HepG2 (cell line): Measurements from ENCODE around the gene ZFAND2B. TPM values are rescaled to one million over a fixed set of nuclear protein-coding genes. Genes with fewer than 3 reads are reported as not detected.
A peak's percentile ranks its signal among the peaks of the same experiment; 100 is the strongest.

Source experiments
- AGO1 ChIP-seq: fragments of 200-400 bp; formaldehyde crosslinking; IDR thresholded peaks from 2 replicates; pipeline ENCODE4 v1.6.1; 2017; ENCODE audit warnings: mild to moderate bottlenecking, low read depth, low read length, moderate library complexity; ENCODE audit not compliant: poor library complexity, severe bottlenecking
- ESRRA ChIP-seq: sonication (generic); formaldehyde crosslinking; IDR thresholded peaks from 2 replicates; pipeline ENCODE4 v1.5.1; 2020; ENCODE audit warnings: mild to moderate bottlenecking, low read depth, missing genetic modification reagents
- ETS1 ChIP-seq: sonication (generic); formaldehyde crosslinking; IDR thresholded peaks from 2 replicates; pipeline ENCODE4 v1.4.0; 2020; ENCODE audit warnings: missing genetic modification reagents
- GATAD1 ChIP-seq: IDR thresholded peaks from 2 replicates; pipeline ENCODE4 v1.6.1; 2016; ENCODE audit warnings: missing genetic modification reagents, missing compliant biosample characterization
- KDM6A ChIP-seq: IDR thresholded peaks from 2 replicates; pipeline ENCODE4 v1.6.1; 2016; ENCODE audit warnings: low read depth
- RAD21 ChIP-seq: fragments of 450-650 bp; formaldehyde crosslinking; IDR thresholded peaks from 2 replicates; pipeline ENCODE4 v1.5.0; 2020; ENCODE audit warnings: mild to moderate bottlenecking
- SMAD9 ChIP-seq: sonication (generic); formaldehyde crosslinking; IDR thresholded peaks from 2 replicates; pipeline ENCODE4 v1.5.1; 2020; ENCODE audit warnings: mild to moderate bottlenecking, missing genetic modification reagents
- USF2 ChIP-seq, 2 experiments: sonication (generic) in 1 of 2; formaldehyde crosslinking in 1 of 2; IDR thresholded peaks; 2 replicates each; pipeline versions ENCODE4 v1.5.1 to v1.6.1; 2011 to 2020; ENCODE audit warnings: borderline replicate concordance in 1 of 2, low read depth in 1 of 2, low read length in 1 of 2, mild to moderate bottlenecking in 1 of 2, missing genetic modification reagents in 1 of 2, moderate library complexity in 1 of 2
- YY1 ChIP-seq: IDR thresholded peaks from 2 replicates; pipeline ENCODE4 v1.6.1; 2011; ENCODE audit warnings: low read length, low read depth, moderate library complexity, mild to moderate bottlenecking; ENCODE audit not compliant: insufficient read depth, insufficient replicate concordance
- ZNF331 ChIP-seq: sonication (generic); formaldehyde crosslinking; IDR thresholded peaks from 2 replicates; pipeline ENCODE4 v1.4.0; 2020; ENCODE audit warnings: missing genetic modification reagents
- ZNF781 ChIP-seq: sonication (generic); formaldehyde crosslinking; IDR thresholded peaks from 2 replicates; pipeline ENCODE4 v1.5.1; 2020; ENCODE audit warnings: borderline replicate concordance, mild to moderate bottlenecking, missing genetic modification reagents; ENCODE audit errors: not compliant biosample characterization
- ZSCAN5A ChIP-seq: sonication (generic); formaldehyde crosslinking; IDR thresholded peaks from 2 replicates; pipeline ENCODE4 v1.8.0; 2022; ENCODE audit warnings: mild to moderate bottlenecking, missing genetic modification reagents, borderline replicate concordance
- ZZZ3 ChIP-seq: sonication (generic); formaldehyde crosslinking; IDR thresholded peaks from 2 replicates; pipeline ENCODE4 v1.4.0; 2020; ENCODE audit warnings: missing genetic modification reagents, mild to moderate bottlenecking, borderline replicate concordance
- polyA plus RNA-seq, 8 experiments: library from polyadenylated mRNA; depleted of rRNA in 3 of 8; stranded (reverse) in 7 of 8; unstranded in 1 of 8; fragments of >200 nt; fragmentation: Illumina TruSeq in 4 of 8; extraction: Trizol in 4 of 8; gene quantifications; 2 replicates each; pipeline versions ENCODE4 v1.2.1 to v1.2.3, GENCODE V29; 2011 to 2016; ENCODE audit warnings: low read depth in 4 of 8, missing spikeins in 1 of 8, mixed read lengths in 1 of 8; ENCODE audit not compliant: insufficient read depth in 1 of 8
- total RNA-seq, 5 experiments: library from RNA; depleted of rRNA; stranded (reverse); fragments of >200 nt; fragmentation: Illumina TruSeq; extraction: Trizol; gene quantifications; 2 replicates each; pipeline ENCODE4 v1.2.3, GENCODE V29; 2016; ENCODE audit warnings: low read depth in 1 of 5
- TF ChIP-seq, protein P1 (sequence below): sonication (generic); formaldehyde crosslinking; IDR thresholded peaks from 2 replicates; pipeline ENCODE4 v1.8.0; 2022; ENCODE audit warnings: mild to moderate bottlenecking, missing genetic modification reagents, moderate library complexity
- TF ChIP-seq, protein P2 (sequence below): sonication (generic); formaldehyde crosslinking; IDR thresholded peaks from 2 replicates; pipeline ENCODE4 v1.4.0; 2020; ENCODE audit warnings: missing genetic modification reagents
- TF ChIP-seq, protein P3 (sequence below): sonication (generic); formaldehyde crosslinking; IDR thresholded peaks from 2 replicates; pipeline ENCODE4 v1.9.0; 2022; ENCODE audit warnings: missing genetic modification reagents, mild to moderate bottlenecking, borderline replicate concordance

Gene ZFAND2B
- total and polyA plus RNA-seq, 2 of the 13 experiments (the other 11 are each of a cell fraction or from before 2014, with no cell fraction given), result 53.3 to 115 TPM

- peak; percentile 84 for TF ChIP-seq GATAD1 (CRISPR knock-in tag)
- TF ChIP-seq SMAD9 (CRISPR knock-in tag), result peak; percentile 94
- TF ChIP-seq, protein P1, sequence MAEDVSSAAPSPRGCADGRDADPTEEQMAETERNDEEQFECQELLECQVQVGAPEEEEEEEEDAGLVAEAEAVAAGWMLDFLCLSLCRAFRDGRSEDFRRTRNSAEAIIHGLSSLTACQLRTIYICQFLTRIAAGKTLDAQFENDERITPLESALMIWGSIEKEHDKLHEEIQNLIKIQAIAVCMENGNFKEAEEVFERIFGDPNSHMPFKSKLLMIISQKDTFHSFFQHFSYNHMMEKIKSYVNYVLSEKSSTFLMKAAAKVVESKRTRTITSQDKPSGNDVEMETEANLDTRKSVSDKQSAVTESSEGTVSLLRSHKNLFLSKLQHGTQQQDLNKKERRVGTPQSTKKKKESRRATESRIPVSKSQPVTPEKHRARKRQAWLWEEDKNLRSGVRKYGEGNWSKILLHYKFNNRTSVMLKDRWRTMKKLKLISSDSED (CRISPR knock-in tag), result no peak
- peak; percentile 75 for TF ChIP-seq ESRRA
- no peak for TF ChIP-seq RAD21 (CRISPR knock-in tag)
- no peak for TF ChIP-seq KDM6A
- TF ChIP-seq ZNF781, result peak; percentile 33
- TF ChIP-seq ZZZ3 (CRISPR knock-in tag), result peak; percentile 96
- peak; percentile 80 for TF ChIP-seq ZNF331
- peak; percentile 92; the same call in 1 of the 2 replicates for TF ChIP-seq ETS1
- TF ChIP-seq, protein P2, sequence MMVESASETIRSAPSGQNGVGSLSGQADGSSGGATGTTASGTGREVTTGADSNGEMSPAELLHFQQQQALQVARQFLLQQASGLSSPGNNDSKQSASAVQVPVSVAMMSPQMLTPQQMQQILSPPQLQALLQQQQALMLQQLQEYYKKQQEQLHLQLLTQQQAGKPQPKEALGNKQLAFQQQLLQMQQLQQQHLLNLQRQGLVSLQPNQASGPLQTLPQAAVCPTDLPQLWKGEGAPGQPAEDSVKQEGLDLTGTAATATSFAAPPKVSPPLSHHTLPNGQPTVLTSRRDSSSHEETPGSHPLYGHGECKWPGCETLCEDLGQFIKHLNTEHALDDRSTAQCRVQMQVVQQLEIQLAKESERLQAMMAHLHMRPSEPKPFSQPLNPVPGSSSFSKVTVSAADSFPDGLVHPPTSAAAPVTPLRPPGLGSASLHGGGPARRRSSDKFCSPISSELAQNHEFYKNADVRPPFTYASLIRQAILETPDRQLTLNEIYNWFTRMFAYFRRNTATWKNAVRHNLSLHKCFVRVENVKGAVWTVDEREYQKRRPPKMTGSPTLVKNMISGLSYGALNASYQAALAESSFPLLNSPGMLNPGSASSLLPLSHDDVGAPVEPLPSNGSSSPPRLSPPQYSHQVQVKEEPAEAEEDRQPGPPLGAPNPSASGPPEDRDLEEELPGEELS (CRISPR knock-in tag), result peak; percentile 77
- peak; percentile 98 for TF ChIP-seq ZSCAN5A (CRISPR knock-in tag)
- TF ChIP-seq, protein P3, sequence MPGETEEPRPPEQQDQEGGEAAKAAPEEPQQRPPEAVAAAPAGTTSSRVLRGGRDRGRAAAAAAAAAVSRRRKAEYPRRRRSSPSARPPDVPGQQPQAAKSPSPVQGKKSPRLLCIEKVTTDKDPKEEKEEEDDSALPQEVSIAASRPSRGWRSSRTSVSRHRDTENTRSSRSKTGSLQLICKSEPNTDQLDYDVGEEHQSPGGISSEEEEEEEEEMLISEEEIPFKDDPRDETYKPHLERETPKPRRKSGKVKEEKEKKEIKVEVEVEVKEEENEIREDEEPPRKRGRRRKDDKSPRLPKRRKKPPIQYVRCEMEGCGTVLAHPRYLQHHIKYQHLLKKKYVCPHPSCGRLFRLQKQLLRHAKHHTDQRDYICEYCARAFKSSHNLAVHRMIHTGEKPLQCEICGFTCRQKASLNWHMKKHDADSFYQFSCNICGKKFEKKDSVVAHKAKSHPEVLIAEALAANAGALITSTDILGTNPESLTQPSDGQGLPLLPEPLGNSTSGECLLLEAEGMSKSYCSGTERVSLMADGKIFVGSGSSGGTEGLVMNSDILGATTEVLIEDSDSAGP (CRISPR knock-in tag), result peak; percentile 97
- peak; percentile 97 for TF ChIP-seq USF2 (IDR thresholded peaks at IDR 0.05; ENCODE audit: low read depth, low read length)
- peak; percentile 99 for TF ChIP-seq USF2 (CRISPR knock-in tag; IDR thresholded peaks at IDR 0.05; ENCODE audit: borderline replicate concordance)
- TF ChIP-seq AGO1, result peak; percentile 97
- peak; percentile 65 for TF ChIP-seq YY1
Measured at GRCh38 chr2:219218732-219219701, 12.4 kb downstream of the ZFAND2B start, which contains the start of gene ABCB6 (continued).
